GM19452 (cell line): ENCODE measurements around the gene TAS2R1.

ENCODE experiments used
- ATAC-seq: cut with Tn5 transposase; IDR thresholded peaks from one replicate; pipeline ENCODE4 v1.9.1; 2021; ENCODE audit not compliant: unreplicated experiment

The TAS2R1 gene, protein sequence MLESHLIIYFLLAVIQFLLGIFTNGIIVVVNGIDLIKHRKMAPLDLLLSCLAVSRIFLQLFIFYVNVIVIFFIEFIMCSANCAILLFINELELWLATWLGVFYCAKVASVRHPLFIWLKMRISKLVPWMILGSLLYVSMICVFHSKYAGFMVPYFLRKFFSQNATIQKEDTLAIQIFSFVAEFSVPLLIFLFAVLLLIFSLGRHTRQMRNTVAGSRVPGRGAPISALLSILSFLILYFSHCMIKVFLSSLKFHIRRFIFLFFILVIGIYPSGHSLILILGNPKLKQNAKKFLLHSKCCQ

DNA sequence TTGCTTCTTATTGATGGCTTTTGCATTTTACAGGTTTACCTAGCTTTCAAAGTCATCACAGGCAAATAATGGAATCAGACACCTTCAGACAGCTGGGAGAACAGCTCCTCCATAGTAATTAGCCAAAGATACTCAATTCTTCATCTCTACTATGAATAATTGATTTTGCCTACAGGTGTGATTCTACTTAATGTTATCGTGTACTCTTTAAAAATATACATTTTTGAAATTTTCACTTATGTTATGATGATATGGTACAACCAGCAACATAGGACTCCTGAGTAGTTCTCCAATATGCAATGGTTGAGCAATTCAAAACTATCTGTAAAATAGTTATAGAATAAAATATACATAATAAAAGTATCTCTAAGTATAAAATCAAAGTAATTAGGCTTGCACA, at the start of gene TAS2R1:
TAS2R1 (minus strand) TSS at position 101 of the 400 bp plus-strand sequence. CDS start 319 bp downstream, outside the sequence.
- ATAC-seq, result no peak

DNA sequence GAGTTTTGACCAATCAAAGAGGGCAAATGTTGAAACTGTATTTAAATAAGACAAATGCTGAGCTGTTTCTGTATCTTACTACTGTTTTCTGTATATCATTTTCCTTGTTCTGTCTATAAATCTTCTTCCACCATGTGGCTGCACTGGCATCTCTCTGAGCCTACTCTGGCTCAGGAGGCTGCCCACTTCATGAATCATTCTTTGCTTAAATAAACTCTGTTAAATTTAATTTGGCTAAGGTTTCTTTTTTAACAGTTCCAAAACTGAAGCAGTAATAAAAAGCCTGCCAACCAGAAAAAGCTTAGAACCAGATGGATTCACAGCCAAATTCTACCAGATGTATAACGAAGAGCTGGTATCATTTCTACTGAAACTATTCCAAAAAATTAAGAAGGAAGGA, 40.2 kb upstream of the TAS2R1 start:
- ATAC-seq, result no peak

DNA sequence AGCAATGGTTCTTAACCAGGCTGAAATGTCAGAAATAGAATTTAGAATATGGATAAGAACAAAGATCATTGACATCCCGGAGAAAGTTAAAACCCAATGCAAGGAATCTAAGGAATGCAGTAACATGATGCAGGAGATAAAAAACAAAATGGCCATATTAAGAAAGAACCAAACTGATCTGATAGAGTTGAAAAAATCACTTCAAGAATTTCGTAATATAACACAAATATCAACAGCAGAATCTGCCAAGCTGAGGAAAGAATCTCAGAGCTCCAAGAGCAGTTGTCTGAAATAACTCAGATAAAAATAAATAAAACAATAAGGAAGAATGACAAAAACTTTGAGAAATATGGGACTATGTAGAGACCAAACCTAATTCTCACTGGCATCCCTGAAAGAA, 37.8 kb upstream of the TAS2R1 start:
- ATAC-seq, result no peak

DNA sequence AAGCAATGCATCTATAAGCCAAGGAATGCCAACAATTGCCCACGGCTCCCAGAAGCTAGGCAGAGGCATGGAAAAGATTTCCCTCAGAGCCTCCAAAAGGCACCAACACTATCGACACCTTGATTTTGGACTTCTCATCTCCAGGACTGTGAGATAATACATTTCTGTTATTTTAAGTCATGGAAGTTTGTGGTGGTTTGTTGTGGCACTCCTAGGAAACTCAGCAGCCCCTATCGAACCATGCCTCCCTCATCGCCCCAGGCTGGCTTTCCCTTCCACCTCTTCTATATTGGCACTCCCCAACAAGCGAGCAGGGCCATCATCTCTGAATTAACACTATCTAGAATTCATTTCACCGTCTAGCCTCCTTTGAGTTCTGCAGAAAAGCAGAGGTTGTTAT, 33.7 kb upstream of the TAS2R1 start:
- ATAC-seq, result no peak

- no peak for ATAC-seq
These were observed 31.3 kb upstream of the TAS2R1 start for GRCh38 chr5:9661316-9662015.

GRCh38 chr5:9658706-9659105, 28.6 kb upstream of the TAS2R1 start:
- no peak for ATAC-seq

DNA sequence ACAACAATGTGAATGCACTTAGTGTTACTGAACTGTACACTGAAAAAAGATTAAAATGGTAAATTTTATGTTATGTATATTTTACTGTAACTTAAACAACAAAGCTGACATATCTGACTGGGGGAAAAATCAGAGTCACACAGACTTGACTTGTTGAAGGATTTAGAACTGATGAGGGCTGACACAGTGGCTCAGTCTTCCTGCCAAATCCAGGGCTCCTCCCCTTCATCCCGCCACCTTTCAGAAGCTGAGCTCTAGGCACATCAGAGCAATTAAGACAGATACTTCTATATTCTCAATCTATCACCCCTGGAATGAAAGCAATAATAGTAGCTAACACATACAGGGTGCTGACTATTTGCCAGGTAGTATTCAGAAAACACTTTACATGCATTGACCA, 27.7 kb upstream of the TAS2R1 start:
- no peak for ATAC-seq

DNA sequence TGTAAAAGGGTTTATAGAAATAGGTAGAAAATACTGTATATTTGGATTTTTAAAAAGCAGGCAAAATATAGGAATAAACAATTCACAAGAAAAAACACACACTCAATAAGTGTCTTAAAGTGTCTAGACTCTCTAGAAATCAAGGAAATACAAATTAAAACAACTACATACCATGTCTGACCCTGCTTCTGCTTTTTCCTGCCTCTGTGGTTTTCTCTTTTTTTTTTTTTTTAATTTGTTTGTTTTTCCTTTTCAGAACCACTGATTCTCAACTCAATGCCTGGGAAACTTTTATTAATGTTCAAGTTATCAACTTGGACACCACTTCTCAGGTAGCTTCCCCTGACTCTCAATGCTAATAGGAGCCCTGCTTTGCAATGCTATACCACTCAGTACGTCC, 25.5 kb upstream of the TAS2R1 start:
- ATAC-seq, result no peak

GRCh38 chr5:9654886-9655285, 24.7 kb upstream of the TAS2R1 start:
- no peak for ATAC-seq

GRCh38 chr5:9653811-9654210, 23.7 kb upstream of the TAS2R1 start:
- ATAC-seq, result peak; percentile 88

DNA sequence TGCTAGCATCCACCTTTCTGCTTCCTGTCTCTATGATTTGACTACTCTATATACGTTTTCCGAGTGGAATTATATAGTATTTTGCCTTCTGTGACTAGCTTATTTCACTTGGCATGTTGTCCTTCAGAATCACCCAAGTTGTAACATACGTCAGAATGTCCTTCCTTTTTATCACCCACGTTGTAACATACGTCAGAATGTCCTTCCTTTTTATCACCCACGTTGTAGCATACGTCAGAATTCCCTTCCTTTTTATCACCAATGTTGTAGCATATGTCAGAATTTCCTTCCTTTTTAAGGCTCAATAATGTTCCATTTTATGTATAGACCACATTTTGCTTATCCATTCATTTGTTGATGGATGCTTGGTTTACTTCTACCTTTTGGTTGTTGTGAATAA, 22.9 kb upstream of the TAS2R1 start:
- ATAC-seq, result no peak

DNA sequence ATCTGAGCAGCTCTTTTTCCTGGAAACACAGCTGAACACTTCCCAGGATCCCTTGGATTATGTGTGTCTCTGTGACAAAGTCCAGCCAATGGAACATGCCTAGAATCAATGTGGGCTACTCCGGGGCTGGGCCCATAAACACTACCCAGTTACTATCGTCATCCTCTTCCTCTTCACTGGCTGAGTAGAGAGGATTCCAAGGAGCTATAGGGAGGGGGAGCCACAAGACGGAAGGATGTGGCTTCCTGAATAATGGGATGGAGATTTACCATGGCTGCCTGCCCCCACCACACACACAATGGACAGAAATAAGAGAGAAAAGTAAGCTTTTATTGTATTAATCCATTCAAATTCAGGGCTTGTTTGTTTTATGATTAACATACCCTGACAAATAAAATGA, 22.1 kb upstream of the TAS2R1 start:
- ATAC-seq, result no peak

DNA sequence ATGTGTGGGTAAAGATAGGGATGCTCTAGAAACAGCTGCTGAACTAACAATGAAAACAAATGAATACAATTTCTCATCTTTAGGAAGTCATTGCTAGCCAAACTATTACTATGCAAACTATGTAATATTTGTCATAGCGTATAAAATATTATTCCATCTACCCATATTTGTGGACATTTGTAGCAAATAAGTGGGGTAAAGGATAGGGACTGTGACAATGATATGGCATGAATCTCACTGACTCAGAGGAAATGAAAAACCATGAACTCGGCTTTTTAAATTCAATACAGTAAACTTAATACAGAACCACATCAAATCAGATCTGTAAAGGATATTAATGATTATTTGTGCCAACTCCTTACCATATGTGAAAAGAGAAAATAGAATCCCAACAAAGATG, 16.7 kb upstream of the TAS2R1 start:
- ATAC-seq, result no peak

GRCh38 chr5:9644630-9645029, 14.5 kb upstream of the TAS2R1 start:
- no peak for ATAC-seq

GRCh38 chr5:9642621-9643020, 12.5 kb upstream of the TAS2R1 start:
- no peak for ATAC-seq

DNA sequence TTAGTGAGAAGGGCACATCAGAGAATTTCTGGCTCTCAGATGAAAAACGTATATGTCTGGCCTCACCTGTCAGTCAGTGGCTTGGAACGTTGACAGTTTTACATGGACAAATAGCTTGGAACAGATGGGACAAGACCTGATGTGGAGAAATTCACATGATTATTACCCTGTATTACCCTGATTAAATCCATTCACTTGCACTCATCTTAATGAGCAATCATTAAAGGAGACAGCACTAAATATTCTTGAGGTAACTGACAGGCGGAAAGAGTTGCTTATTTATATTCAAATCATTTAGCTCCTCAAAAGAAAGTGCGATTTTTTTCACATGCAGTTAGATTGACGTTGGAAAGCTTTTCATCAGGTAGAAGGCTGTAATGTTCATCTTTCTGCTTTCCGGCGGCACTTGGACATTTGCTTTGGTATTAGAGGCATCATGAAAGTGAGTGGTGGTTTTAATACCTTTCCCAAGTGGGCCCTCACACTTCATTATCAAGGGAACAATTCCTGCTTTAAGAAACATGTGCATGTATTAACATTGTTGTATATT, 11.7 kb upstream of the TAS2R1 start:
- ATAC-seq, result no peak

GRCh38 chr5:9632495-9632894, 2.3 kb upstream of the TAS2R1 start:
- no peak for ATAC-seq

GRCh38 chr5:9627541-9627940, 2.6 kb downstream of the TAS2R1 start:
- ATAC-seq, result no peak

GRCh38 chr5:9626955-9627354, 3.2 kb downstream of the TAS2R1 start:
- no peak for ATAC-seq

- no peak for ATAC-seq
These were observed 4.4 kb downstream of the TAS2R1 start for GRCh38 chr5:9625731-9626130.

DNA sequence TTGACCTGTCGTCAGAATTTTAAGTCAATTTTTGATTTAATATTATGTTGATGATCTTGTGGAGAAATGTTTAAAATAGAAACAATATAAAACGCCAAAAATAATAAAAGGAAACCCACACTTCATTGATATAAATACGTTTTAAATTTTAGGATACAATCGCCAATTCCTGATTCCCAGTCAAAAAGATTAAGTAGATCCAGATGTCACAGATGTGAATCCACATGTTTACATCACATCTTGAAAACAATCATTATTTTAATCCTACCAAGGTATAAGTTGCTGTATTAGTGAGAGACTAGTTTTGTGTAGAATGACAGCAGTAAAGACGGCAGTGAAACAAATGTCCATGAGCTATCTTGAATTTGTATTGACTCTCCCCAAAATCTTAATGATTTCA, 4.9 kb downstream of the TAS2R1 start:
- no peak for ATAC-seq

DNA sequence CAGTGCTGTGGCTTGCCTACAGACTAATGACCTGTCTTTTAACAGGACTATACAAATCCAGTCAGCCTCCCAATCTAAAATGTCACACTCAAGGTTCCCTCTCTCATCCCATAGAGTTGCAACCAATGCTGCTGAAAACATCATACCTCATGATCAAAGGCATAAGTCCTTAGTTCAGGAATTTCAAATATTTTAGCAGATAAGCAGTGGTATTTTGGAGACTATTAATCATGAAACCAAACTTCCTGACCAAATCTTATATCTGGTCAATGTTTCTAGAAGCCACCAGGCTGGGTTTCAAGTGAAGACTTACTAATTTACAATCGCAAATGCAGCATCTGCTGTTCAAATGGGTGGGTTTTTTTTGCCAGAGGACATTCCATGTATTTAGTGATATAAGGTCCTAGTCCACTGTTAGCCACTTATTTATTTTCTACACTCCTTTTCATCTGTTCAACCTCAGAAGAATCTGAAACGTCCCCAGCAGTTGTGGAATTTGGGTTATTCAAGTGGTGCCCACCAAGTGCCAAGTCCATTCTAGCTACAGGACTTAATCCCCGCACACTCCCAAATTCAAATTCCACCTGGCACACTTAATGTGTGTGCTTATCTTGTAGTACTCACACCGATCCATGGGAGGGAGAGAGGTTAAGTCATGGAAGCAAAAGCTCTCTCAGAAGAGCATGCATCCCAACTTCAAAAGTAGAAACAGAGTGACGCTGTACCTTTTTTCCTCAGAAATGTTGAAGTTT, 5.8 kb downstream of the TAS2R1 start:
- no peak for ATAC-seq
